Mucosa of gallbladder (tissue), 1 donor: ENCODE measurements around the gene SRCIN1. TPM values are rescaled to one million over a fixed set of nuclear protein-coding genes. Genes with fewer than 3 reads are reported as not detected.

Experiments
- DNase-seq: peaks from one replicate; pipeline ENCODE4 v3.0.0-alpha.2; 2020; ENCODE audit warnings: low spot score
- total RNA-seq: library from RNA; stranded (reverse); gene quantifications from one replicate; pipeline ENCODE4 v1.2.1, GENCODE V29; 2021
- donor health status: DM: no; HTN: no; CAD: no.

Gene SRCIN1
- total RNA-seq, 1 donor from 2014 or later, result 4.5 TPM

- DNase-seq, result no peak
Measured at GRCh38 chr17:38617967-38618760, 12.4 kb upstream of the SRCIN1 start.

DNA sequence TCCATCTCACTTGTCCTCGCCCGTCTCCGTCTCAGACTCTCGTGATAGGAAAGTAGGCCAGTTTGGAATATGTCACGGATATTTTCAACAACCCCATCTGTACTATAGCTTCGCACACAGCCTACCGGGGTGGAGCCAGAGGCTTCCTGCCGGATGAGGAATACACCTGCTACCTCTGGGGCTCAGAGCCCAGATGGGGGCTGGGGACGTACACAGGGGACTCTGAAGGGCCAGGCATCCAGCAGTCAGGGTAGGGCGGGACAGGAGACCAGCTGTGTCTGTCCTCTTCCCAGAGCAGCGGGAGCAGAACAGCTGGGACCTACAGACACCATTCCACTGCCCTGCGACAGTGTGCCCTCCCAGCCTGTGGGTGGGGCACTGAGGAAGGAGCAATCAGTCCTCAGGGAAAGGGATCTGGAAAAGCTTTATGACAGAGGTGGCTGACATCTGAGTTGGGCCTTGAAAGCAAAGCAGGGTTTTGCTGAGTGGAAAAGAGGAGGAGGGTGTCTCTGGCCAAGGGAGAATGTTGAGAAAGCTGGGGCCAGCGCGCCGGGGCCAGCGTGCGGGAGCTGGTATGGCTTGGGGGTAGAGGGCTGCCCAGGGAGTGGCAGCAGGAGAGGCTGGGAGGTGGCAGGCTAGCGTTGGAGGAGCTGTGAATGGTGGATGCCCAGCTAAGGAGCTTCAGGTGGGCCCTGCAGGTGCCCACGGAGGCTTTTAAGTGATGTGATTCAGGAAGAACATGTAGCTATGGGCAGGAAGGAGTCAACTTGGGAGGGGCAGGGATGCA, 11.5 kb upstream of the SRCIN1 start:
- no peak for DNase-seq

GRCh38 chr17:38616361-38616760, 10.6 kb upstream of the SRCIN1 start:
- no peak for DNase-seq

DNA sequence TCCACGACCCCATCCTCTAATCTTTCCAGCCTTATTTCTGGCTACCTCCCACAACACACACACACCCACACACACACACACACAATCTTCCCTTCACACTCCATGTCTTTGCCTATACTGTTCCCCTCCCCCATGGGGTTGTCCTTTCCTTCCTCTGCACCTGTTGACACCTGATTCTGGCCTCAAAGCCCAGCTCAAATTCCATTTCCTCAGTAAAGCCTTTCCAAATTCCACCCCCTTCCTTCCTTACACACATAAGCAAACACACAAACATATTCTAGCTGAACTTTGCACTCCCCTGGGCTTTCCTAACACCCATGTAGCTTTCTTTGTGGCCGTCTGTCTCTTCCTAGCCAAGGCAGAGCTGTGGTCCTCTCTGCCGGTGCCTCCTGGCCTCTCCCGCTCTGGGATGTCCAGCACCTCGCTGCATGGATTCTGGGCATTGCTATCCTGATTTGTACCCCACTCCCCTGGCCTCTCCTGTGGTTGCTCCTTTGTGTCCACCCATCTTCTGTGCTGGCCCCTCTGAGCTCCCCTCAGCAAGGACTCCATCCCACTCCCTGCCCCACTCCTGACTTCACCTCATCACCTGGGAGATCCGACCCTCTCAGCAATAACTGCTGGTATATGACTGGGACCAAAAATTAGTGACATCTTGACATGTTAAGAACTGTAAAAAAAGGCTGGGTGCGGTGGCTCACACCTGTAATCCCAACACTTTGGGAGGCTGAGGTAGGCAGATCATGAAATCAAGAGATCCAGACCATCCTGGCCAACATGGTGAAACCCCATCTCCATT, 8.4 kb upstream of the SRCIN1 start:
- no peak for DNase-seq

- DNase-seq, result no peak
Measured at GRCh38 chr17:38613525-38613980, 7.8 kb upstream of the SRCIN1 start.

DNA sequence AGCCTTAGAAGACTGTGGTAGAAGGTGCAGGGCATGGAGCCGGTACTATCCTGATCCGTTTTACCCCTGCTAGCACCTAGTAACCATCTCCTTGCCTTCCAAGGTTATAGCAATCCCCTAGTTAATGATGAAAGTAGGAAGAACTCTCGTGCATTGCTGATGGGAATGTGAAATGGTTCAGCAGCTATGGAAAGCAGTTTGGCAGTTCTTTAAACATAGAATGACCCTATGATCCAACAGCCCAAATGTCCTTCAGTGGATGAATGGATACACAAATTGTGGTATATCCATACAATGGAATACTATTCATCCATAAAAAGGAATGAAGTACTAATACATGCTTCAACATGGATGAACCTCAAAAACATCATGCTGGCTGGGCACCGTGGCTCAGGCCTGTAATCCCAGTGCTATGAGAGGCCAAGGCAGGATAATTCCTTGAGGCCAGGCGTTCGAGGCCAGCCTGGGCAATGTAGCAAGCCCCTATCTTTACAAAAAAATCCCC, 6.2 kb upstream of the SRCIN1 start:
- no peak for DNase-seq

- no peak for DNase-seq
Measured at GRCh38 chr17:38611070-38611786, 5.5 kb upstream of the SRCIN1 start.

GRCh38 chr17:38609280-38610031, 3.7 kb upstream of the SRCIN1 start:
- no peak for DNase-seq

- no peak for DNase-seq
Measured at GRCh38 chr17:38608648-38609047, 2.9 kb upstream of the SRCIN1 start.

- DNase-seq, result no peak
Measured at GRCh38 chr17:38606646-38607611, 1.2 kb upstream of the SRCIN1 start.

DNA sequence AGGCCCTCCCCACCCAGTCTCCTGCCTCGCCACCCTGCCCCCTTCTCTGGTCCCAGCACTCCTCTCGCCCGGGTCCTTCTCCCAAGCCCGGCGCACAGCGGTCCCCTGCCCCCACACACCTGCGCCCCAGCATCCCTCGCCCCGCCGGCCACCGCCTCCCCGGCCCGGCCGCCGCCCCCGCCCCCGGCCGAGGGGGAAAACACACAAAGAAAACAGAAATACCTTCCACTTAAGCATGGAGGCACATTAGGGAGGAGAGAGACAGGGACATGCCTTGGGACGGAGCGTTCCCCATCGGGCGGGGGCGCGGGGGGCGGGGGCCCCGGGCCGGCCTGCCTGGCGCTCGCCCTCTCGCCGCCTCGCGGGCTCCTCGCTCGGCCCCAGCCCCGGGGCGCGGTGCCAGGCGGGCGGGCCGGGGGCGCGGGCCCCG, 326 bp downstream of the SRCIN1 start:
- DNase-seq, result no peak

DNA sequence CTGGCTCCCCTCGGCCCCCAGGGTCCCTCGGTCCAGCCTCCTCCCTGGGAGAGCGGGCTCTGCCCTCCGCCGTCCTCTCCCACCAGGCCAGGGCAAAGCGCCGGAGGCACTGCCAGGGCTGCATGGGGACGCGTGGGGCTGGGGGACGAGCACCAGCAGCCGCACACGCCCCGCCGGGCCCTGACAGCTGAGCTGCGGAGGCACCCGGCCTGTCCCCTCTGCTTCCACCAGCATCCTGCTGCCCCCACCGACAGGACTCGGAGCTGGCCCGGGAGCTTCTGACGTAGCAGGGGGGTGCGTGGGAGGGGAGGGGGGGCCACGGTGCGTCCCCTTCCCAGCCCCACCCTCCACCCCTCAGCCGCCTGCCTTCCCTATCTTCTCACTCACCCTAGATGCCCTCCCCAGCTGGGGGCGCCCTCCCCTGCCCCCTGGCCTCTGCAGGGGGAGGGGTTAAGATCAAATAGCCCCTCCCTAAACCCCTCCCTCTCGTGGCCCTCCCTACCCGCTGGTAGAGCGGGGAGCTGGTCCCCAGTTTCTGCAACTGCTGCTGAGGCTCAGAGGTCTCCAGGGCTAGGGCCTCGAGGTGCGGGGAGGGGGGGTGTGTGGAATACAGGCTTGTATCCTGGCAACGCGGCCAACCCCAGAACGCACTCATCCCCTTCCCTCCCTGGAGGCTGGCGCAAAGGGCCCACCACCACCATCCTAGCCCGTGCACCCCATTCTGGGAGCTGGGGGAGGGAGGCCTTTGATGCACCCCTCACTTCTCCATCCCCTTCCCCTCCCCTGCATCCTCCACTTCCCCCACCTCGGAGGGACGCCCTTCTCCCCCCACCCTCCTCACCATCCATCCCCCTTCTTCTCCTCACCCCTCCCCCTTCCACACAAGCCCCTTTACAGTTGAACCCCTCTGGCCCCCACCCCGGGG, 1.0 kb downstream of the SRCIN1 start:
- DNase-seq, result no peak

DNA sequence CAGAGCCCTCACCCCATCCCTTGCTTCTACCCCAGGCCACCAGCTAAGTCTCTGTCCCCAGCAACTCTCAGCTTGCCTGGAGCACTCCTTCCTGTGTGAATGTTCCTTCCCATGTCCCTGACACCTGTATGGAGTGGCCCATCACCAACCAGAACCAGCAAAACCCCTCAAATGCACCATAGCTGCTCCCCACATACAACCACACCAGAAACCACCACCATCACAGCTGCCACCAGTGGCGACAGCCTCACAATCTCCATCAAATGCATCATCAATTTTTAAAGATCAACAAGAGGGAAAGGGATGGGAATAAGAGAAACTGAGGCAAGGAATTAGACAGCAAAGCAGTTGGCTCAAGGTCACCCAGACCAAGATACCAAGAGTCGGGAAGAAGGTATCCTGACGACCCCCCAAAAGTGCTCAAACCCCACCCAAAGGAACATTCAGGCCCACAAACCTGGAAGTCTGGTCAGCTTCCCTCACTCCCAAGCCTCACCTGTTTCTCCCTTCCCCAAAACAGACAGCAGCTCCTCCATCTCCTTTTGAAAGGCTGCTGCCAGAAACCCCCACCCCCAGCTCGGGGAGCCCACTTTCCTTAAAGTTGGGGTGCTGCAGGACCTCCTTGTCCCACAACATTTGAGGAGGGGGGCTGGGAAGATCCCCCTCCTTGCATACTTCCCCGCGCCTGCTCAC, 1.8 kb downstream of the SRCIN1 start:
- no peak for DNase-seq

DNA sequence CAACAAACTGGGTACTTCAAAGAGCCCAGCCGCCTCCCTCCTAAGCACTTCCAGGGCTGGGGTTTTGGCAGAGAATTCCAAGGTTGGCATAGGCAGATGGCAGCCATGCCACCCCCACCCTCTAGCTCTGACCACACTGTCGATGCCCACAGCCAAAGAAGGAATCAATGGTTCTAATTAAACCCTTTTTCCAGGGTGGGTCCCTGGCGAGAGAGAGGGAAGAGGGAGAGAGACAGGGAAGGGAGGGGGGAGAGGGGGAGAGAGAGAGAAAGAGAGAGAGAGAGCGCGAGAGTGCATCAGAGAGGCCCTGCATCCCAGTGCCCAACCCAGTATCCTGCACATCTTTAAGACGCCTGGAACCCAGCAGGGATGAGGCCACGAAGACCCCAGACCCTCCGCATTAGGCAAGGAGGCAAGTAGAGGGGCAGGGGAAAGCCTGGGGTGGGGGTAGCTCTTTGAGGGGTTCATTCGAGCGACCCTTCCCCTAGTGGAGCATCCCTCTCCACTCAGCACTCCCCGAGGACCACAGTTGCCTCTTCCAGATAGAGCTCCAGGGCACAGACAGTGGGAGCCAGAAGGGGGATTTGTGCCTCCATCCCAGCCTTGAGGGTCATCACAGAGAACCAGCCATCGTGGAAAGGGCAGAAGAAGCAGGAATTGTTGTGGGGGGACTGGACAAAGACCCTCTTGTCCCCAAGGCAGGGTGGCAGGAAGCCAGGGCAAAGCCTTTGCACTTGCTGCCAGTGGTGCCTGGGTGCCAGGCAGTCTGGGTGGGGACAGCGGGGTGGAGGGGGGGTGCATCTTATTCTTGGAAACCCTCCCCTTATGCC, 2.6 kb downstream of the SRCIN1 start:
- no peak for DNase-seq

GRCh38 chr17:38602453-38602852, 3.3 kb downstream of the SRCIN1 start:
- no peak for DNase-seq

GRCh38 chr17:38601539-38602351, 4.0 kb downstream of the SRCIN1 start:
- DNase-seq, result peak; percentile 35
